Aorta (tissue), 5 donors: ENCODE data around the gene PLK5. TPM values are rescaled to one million over a fixed set of nuclear protein-coding genes. Genes with fewer than 3 reads are reported as not detected.
"Not testable (repeated sequence)": the region's sequence is repeated elsewhere in the genome, so short reads cannot be mapped to it uniquely, and the experiment has no call there.

ENCODE experiments used
- ATAC-seq: fragments of 200-7000 bp; cut with Tn5 transposase; one replicate; pipeline ENCODE4 v1.9.1; 2022; ENCODE audit warnings: moderate library complexity; ENCODE audit not compliant: low FRiP score
- DNase-seq, 2 donors: peaks; one replicate each; pipeline ENCODE4 v3.0.0-alpha.2; 2020
- H3K27ac ChIP-seq, 2 donors: one replicate each; pipeline ENCODE4 v1.5.1; 2013; ENCODE audit warnings: low read length in 2 of 2, mild to moderate bottlenecking in 2 of 2, moderate library complexity in 2 of 2, control low read depth in 1 of 2, inconsistent platforms in 1 of 2, low read depth in 1 of 2
- H3K27me3 ChIP-seq, 2 donors: one replicate each; pipeline ENCODE4 v1.6.1; 2013; ENCODE audit warnings: control low read depth in 1 of 2, low read length in 1 of 2, mild to moderate bottlenecking in 1 of 2, moderate library complexity in 1 of 2; ENCODE audit not compliant: insufficient read depth in 2 of 2, control insufficient read depth in 1 of 2
- H3K36me3 ChIP-seq, 2 donors: one replicate each; pipeline ENCODE4 v1.6.1; 2013; ENCODE audit warnings: control low read depth in 1 of 2, low read length in 1 of 2, mild to moderate bottlenecking in 1 of 2; ENCODE audit not compliant: insufficient read depth in 2 of 2, control insufficient read depth in 1 of 2
- H3K4me1 ChIP-seq, 2 donors: one replicate each; pipeline ENCODE4 v1.6.1; 2013; ENCODE audit warnings: low read length in 2 of 2, control low read depth in 1 of 2, mild to moderate bottlenecking in 1 of 2, moderate library complexity in 1 of 2; ENCODE audit not compliant: insufficient read depth in 2 of 2, control insufficient read depth in 1 of 2
- H3K4me3 ChIP-seq, 2 donors: one replicate each; pipeline ENCODE4 v1.5.1; 2013; ENCODE audit warnings: low read length in 2 of 2, control low read depth in 1 of 2, mild to moderate bottlenecking in 1 of 2
- H3K9me3 ChIP-seq: one replicate; pipeline ENCODE4 v1.6.1; 2013; ENCODE audit warnings: mild to moderate bottlenecking, low read length; ENCODE audit not compliant: control insufficient read depth
- WGBS, 2 donors: extraction: QIAGEN DNeasy Blood & Tissue Kit; methylation state at CpG; one replicate each; pipeline ENCODE4 v1.1.7; 2013; 5-methylcytosine and 5-hydroxymethylcytosine counted together
- intact Hi-C, 2 donors: fragments of 100-400 bp; cut with DNase I; formaldehyde crosslinking; loops; one replicate each; pipeline versions ENCODE4 v1.14.2 to v1.15.0; 2022
- long read RNA-seq, 2 donors: library from polyadenylated mRNA; unstranded; transcript quantifications; one replicate each; pipeline ENCODE4 v2.0.0, GENCODE V29; 2020 to 2021
- polyA plus RNA-seq, 2 donors: library from polyadenylated mRNA; stranded (reverse); fragments of 200-250 nt; gene quantifications; one replicate each; pipeline ENCODE4 v1.2.3, GENCODE V29; 2013
- total RNA-seq, 2 donors: library from RNA; stranded (reverse); fragmentation: NEBNext Ultra II Directional; extraction: Animal tissue kit (Norgen Biotek cat#: 25700); gene quantifications; one replicate each; pipeline ENCODE4 v1.2.1, GENCODE V29; 2021
- donor health status: healthy with polysubstance abuse.
- donor health status: Bipolar disorder and iron deficiency.
- donor health status: DM: no; HTN: no; CAD: no.
- donor health status: DM: no; HTN: no; CAD: no.
- donor health status: DM: yes; HTN: yes; CAD: no.

Gene PLK5
- total RNA-seq (not detected), polyA plus RNA-seq (under 1 TPM in 1 of 2 donors, not detected in 1; 0.15 TPM)
- long read RNA-seq, donor 1 = 0 reads
- long read RNA-seq, donor 2 = 0 reads

DNA sequence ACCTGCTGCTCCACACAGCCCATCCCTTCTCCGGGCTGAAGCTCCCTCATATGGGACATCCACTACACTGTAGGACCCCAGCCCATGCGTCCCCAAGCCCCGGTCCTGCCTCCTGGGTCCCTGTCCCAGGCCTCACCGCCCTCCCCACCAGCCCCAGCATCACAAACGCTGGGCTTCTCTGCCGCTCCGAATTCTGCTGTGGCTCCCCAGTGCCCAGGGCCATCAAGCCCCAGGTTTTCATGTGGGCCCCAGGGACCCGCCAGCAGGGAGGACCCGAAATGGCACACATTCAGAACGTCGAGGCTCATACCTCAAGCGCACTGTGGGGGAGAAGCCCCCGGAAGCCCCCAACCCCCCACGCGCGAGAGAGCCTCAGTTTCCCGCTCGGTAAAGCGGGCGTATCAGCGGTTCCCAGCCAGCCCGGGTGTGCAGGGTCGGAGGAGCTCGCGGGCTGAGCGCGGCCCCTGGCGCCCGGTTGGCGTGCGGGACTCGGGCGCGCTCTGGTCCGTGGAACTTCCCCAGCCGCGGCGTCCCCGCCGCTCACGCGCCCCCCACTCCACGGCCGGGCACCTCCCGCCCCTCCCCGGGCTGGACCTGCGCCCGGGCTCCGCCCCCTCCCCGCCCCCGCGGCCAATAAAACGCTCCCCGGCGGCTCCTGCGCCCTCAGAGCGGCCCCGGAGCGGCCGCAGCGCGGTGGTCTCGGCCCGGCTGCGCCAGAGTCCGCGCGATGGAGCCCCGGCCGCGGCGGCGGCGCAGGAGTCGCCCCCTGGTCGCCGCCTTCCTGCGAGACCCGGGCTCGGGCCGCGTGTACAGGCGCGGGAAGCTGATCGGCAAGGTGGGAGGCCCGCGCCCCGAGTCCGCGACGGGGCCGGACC lies at the start of gene PLK5:
Gene PLK5, plus strand, starts transcription at position 666 of the 875 bp plus-strand sequence. CDS start 2,920 bp downstream, outside the sequence.
- H3K36me3 ChIP-seq = no peaks in the 10 kb centered on the region

GRCh38 chr19:1474765-1475351 lies 49.0 kb upstream of the PLK5 start:
- H3K9me3 ChIP-seq = no peaks in the 10 kb centered on the region
- no peak for ATAC-seq
- no peak overlapping the region for H3K4me3 ChIP-seq
- peaks cover 0 to 2% of the 10 kb centered on the region in 2 donors for H3K27me3 ChIP-seq
- intact Hi-C loops = no loop called here
- H3K27ac ChIP-seq = no peak overlapping the region
- DNase-seq = no peak
- 88 to 91% methylated on average over 23 to 26 of the region's 26 CpGs for WGBS, 2 donors
- no peaks in the 10 kb centered on the region for H3K36me3 ChIP-seq
- H3K4me1 ChIP-seq = no peaks in the 10 kb centered on the region

More for the DNA sequence above, at the start of gene PLK5:
- Histone ChIP-seq H3K27ac (no peak within 1 kb of the TSS), H3K9me3 (no peaks in the 10 kb centered on the region), H3K4me1 (no peaks in the 10 kb centered on the region), H3K27me3 (no peaks in the 10 kb centered on the region), H3K4me3 (no peak within 1 kb of the TSS)
- intact Hi-C loops = no loop called here
- ATAC-seq = no peak
- WGBS, 2 donors = 7 to 14% methylated on average over 46 to 92 of the region's 92 CpGs
- DNase-seq = no peak

GRCh38 chr19:1475751-1476437 lies 48.0 kb upstream of the PLK5 start:
- DNase-seq = no peak
- no peaks in the 10 kb centered on the region for H3K4me1 ChIP-seq
- no peak for ATAC-seq
- WGBS, 2 donors = 91 to 92% methylated on average over 31 of the region's 31 CpGs
- H3K4me3 ChIP-seq = no peak overlapping the region
- H3K36me3 ChIP-seq = no peaks in the 10 kb centered on the region
- H3K9me3 ChIP-seq = no peaks in the 10 kb centered on the region
- no peak overlapping the region for H3K27ac ChIP-seq
- peaks cover 0 to 2% of the 10 kb centered on the region in 2 donors for H3K27me3 ChIP-seq
- intact Hi-C loops = no loop called here

DNA sequence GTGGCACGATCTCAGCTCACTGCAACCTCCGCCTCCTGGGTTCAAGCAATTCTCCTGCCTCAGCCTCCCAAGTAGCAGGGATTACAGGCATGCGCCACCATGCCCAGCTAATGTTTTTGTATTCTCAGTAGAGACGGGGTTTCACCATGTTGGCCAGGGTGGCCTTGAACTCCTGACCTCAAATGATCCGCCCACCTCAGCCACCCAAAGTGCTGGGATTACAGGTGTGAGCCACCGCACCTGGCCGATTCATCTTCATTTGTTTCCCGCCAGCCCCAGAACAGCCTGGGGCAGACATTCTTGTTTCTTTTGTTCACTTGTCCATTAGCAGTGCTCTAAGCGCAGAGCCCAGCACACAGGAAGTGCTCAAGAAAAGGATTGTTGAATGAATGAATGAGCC lies 46.8 kb upstream of the PLK5 start:
- DNase-seq, H3K4me1 ChIP-seq: not testable (repeated sequence)
- WGBS, 2 donors = 95 to 97% methylated on average over 9 of the region's 9 CpGs

DNA sequence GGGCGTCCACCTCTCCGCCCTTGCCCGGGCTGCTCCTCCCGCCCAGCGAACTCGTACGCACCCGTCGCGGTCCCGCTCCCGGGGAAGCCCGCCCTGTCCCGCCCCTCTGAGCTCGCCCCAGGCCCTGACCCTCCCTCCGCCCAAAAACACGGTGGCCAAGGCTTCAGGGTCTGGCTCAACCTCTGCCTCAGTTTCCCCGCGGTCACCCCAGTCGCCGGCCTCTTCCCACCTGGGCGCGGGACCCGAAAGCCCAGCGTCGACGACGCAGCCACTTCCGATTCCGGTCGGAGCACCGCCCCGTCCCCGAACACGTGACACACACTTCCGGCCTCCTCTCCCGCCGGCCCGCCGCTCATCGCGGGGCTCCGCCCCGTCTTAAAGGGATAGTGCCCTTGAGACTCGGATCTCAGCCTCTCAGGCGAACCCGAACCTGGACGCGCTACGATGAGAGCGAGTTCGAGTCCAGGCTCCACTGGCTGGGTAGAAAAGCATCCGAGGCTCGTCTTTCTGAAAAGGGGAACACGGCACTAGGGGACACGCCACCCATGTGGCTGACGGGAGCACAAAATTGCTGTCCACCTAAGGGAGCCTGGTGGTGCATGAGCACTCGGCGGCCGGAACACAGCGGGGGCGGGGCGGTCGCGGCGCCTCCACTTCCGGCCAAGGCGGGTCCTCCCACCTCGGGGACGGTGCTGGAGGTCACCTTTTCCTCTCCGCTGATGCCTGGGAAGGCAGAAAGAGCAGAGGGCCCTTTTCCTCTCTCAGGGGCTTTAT lies 44.8 kb upstream of the PLK5 start, which contains the start of gene C19orf25:
Gene C19orf25, minus strand, starts transcription at position 282 of the 774 bp plus-strand sequence. CDS start 312 bp downstream, outside the sequence.
- no peaks in the 10 kb centered on the region for H3K9me3 ChIP-seq
- peak; percentile 97 to 99 for DNase-seq
- H3K36me3 ChIP-seq = no peaks in the 10 kb centered on the region
- ATAC-seq = peak; percentile 96
- WGBS, 2 donors = 1% methylated on average over 52 to 71 of the region's 71 CpGs
- intact Hi-C loops = loop anchor here in 1 of 2 donors (1.0 kb wide), 1 partner anchor 11 kb away; the partner anchor contains the start of gene PCSK4
- no peaks in the 10 kb centered on the region for H3K4me1 ChIP-seq
- H3K4me3 ChIP-seq = peak within 1 kb of the TSS; percentile 86 to 89
- H3K27me3 ChIP-seq = no peaks in the 10 kb centered on the region
- no peak within 1 kb of the TSS for H3K27ac ChIP-seq

More for the DNA sequence above, 46.8 kb upstream of the PLK5 start:
- H3K27ac ChIP-seq, intact Hi-C loops, H3K4me3 ChIP-seq, H3K9me3 ChIP-seq, ATAC-seq, H3K36me3 ChIP-seq, H3K27me3 ChIP-seq: not testable (repeated sequence)

GRCh38 chr19:1481224-1481892 lies 42.5 kb upstream of the PLK5 start:
- no peak overlapping the region for H3K4me3 ChIP-seq
- DNase-seq (peak in 1 of 2 donors; percentile 56), ATAC-seq (no peak)
- H3K27ac ChIP-seq = no peak overlapping the region
- H3K27me3 ChIP-seq = no peaks in the 10 kb centered on the region
- intact Hi-C loops = no loop called here
- no peaks in the 10 kb centered on the region for H3K4me1 ChIP-seq
- no peaks in the 10 kb centered on the region for H3K36me3 ChIP-seq
- 88 to 92% methylated on average over 22 to 26 of the region's 26 CpGs for WGBS, 2 donors
- no peaks in the 10 kb centered on the region for H3K9me3 ChIP-seq

DNA sequence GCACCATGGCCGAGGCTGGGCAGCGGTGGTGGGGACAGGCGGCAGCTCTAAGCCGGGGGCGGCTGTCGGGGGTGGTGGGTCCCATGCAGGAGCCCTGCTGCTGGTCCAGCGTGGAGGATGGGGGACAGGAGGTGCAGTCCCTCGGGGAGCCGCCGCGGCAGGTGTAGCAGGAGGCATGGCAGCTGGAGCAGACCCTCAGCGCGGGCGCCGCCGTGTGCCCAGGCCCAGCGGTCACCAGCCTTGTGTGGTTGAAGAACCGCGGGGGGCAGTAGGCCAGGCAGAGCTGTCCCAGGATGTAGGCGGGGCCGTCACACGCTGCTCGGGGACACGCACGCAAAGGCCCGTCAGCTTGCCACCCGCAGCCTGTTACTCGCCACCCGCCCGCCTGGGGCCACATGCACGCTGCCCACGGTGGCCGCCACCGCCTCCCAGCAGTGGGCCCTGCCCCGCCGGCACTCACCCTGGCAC lies 42.0 kb upstream of the PLK5 start:
- peak in 1 of 2 donors; percentile 76 for DNase-seq

More for the DNA sequence above, 42.0 kb upstream of the PLK5 start:
- intact Hi-C loops = no loop called here
- 88 to 89% methylated on average over 35 to 36 of the region's 36 CpGs for WGBS, 2 donors
- H3K4me1 ChIP-seq = no peaks in the 10 kb centered on the region
- H3K9me3 ChIP-seq = no peaks in the 10 kb centered on the region
- no peak overlapping the region for H3K4me3 ChIP-seq
- no peaks in the 10 kb centered on the region for H3K27me3 ChIP-seq
- no peak overlapping the region for H3K27ac ChIP-seq
- ATAC-seq = no peak
- H3K36me3 ChIP-seq = no peaks in the 10 kb centered on the region
